Vagina (tissue), 2 donors: Measurements from ENCODE around the gene CD5L. TPM values are rescaled to one million over a fixed set of nuclear protein-coding genes. Genes with fewer than 3 reads are reported as not detected.

Source experiments
- DNase-seq, 2 donors: peaks; one replicate each; pipeline ENCODE4 v3.0.0-alpha.2; 2017; ENCODE audit errors: extremely low spot score in 2 of 2
- H3K27ac ChIP-seq: fragments of 200-600 bp; sonication (generic); one replicate; pipeline ENCODE4 v1.5.1; 2019
- H3K27me3 ChIP-seq: fragments of 200-600 bp; sonication (generic); one replicate; pipeline ENCODE4 v1.5.1; 2019
- H3K36me3 ChIP-seq, 2 donors: fragments of 200-600 bp; sonication (generic); one replicate each; pipeline ENCODE4 v1.5.1; 2017 to 2019
- H3K4me1 ChIP-seq: fragments of 200-600 bp; sonication (generic); one replicate; pipeline ENCODE4 v1.5.1; 2019
- H3K4me3 ChIP-seq, 2 donors: fragments of 200-600 bp; sonication (generic); 1 replicate in 1 of 2; 2 replicates in 1 of 2; pipeline ENCODE4 v1.5.1; 2016 to 2019
- H3K9me3 ChIP-seq: fragments of 200-600 bp; sonication (generic); one replicate; pipeline ENCODE4 v1.5.1; 2019
- POLR2A ChIP-seq, 2 donors: fragments of 450-650 bp; IDR thresholded peaks; one replicate each; pipeline ENCODE4 v1.6.1; 2017; ENCODE audit warnings: antibody characterized with exemption in 2 of 2, mild to moderate bottlenecking in 2 of 2, moderate library complexity in 2 of 2
- POLR2AphosphoS5 ChIP-seq, 2 donors: sonication (generic); formaldehyde crosslinking; IDR thresholded peaks; one replicate each; pipeline ENCODE4 v1.9.0; 2017; ENCODE audit warnings: antibody characterized with exemption in 2 of 2, mild to moderate bottlenecking in 2 of 2, low read depth in 1 of 2; ENCODE audit not compliant: insufficient read depth in 1 of 2
- intact Hi-C: fragments of 100-400 bp; cut with DNase I; formaldehyde crosslinking; loops from one replicate; pipeline ENCODE4 v1.15.1; 2023
- total RNA-seq: library from RNA; depleted of rRNA; stranded (reverse); fragments of >200 nt; gene quantifications from one replicate; pipeline ENCODE4 v1.2.3, GENCODE V29; 2016
- TF ChIP-seq, protein P1 (sequence below), 3 experiments: fragments of 450-650 bp in 2 of 3; fragments of 200-600 bp in 1 of 3; sonication (generic) in 1 of 3; IDR thresholded peaks; one replicate each; pipeline ENCODE4 v1.5.1; 2017 to 2019; ENCODE audit warnings: antibody characterized with exemption in 3 of 3, mild to moderate bottlenecking in 2 of 3, moderate library complexity in 2 of 3

CD5L gene
- total RNA-seq, 1 donor from 2014 or later, result not detected

DNA sequence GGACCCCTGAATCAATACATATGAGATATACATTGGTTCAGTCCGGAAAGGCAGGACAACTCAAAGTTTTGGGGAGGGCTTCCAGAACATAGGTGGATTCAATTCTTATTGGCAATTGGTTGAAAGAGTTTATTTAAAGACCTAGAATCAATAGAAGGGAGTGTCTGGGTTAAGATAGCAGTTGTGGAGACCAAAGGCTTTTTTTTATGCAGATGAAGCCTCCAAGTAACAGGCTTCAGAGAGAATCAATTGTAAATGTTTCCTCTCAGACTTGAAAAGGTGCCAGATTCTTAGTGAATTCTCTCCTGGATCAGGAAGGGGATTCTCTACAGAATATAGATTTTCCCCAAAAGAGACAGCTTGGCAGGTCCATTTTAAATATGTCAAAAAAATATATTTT, 27.0 kb upstream of the CD5L start:
- H3K27me3 ChIP-seq, result no peaks in the 10 kb centered on the region
- no peaks in the 10 kb centered on the region for H3K4me1 ChIP-seq
- no peak overlapping the region for H3K4me3 ChIP-seq
- intact Hi-C loops, result no loop called here
- H3K27ac ChIP-seq, result no peak overlapping the region
- no peaks in the 10 kb centered on the region for H3K36me3 ChIP-seq
- H3K9me3 ChIP-seq, result no peaks in the 10 kb centered on the region
- no peak for DNase-seq
- TF ChIP-seq POLR2AphosphoS5 (IDR thresholded peaks at IDR 0.05; ENCODE audit: insufficient read depth in 1 of 2, low read depth in 1 of 2), result no peak

DNA sequence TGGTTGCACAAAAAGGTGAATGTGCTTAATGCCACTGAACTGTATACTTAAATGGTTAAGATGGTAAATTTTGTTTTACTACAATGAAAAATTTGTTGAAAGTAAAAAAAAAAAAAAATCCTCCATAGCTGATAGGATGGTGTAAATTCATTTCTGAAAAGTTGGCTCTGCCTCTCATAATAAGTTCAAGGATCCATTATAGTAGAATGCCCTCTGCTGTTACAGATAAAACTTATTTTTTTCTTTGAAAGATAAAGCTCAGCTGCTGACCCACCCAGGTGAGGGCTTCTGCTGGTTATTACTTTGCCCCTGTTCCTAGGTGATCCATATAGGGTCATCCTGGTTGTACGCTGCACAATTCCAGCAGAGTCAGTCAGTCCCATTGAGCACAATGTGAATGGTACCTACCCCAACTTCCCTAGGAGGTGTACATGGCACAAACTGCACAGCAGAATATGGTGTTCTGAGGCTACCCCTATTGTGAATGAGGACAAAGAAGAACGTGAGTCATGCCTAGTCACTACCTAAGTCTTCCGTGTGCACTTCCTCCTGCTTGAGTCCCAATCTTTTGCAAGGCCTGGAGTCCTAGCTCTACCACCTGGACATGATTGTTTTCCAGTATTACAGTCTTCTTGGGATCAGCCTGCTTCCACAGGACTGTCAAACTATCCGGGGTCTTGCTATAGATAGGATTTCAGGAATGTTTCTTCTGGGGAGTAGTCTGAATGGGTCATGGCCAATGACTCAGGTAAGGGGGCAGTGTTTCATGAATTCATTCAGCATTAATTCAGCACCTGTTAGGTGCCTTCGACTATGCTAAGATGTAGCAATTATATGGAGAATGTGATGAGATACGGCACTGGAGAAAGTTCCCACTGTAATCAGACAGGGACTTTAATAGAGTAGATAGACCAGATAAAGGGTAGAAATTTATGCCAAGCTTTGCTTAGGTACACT, 20.8 kb upstream of the CD5L start:
- Histone ChIP-seq H3K36me3 (no peaks in the 10 kb centered on the region), H3K4me1 (no peaks in the 10 kb centered on the region), H3K27me3 (no peaks in the 10 kb centered on the region), H3K27ac (no peak overlapping the region), H3K4me3 (no peak overlapping the region), H3K9me3 (no peaks in the 10 kb centered on the region)
- DNase-seq, result no peak
- no peak for TF ChIP-seq POLR2AphosphoS5 (IDR thresholded peaks at IDR 0.05; ENCODE audit: insufficient read depth in 1 of 2, low read depth in 1 of 2)
- TF ChIP-seq, protein P1, sequence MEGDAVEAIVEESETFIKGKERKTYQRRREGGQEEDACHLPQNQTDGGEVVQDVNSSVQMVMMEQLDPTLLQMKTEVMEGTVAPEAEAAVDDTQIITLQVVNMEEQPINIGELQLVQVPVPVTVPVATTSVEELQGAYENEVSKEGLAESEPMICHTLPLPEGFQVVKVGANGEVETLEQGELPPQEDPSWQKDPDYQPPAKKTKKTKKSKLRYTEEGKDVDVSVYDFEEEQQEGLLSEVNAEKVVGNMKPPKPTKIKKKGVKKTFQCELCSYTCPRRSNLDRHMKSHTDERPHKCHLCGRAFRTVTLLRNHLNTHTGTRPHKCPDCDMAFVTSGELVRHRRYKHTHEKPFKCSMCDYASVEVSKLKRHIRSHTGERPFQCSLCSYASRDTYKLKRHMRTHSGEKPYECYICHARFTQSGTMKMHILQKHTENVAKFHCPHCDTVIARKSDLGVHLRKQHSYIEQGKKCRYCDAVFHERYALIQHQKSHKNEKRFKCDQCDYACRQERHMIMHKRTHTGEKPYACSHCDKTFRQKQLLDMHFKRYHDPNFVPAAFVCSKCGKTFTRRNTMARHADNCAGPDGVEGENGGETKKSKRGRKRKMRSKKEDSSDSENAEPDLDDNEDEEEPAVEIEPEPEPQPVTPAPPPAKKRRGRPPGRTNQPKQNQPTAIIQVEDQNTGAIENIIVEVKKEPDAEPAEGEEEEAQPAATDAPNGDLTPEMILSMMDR (IDR thresholded peaks at IDR 0.05), result no peak
- no peak for TF ChIP-seq POLR2A (IDR thresholded peaks at IDR 0.05)
- intact Hi-C loops, result no loop called here

DNA sequence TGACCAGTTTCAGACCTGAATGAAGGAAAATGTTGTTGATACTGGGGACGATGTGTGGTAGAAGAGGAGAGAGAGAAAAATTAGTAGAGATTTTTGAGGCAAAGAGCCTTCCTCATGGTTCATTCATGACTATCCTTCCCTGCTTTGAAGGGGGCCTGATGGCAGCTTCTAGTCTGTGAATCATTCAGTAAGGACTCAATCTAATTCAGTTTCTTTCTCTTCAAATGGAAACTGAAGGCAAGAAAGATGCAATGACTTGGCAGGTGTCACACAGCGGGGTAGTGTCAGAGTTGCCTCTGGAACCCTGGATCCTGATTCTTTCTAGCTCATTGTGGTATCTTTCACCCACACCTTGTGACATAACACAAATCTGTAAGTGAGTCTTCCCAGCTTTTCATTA, 14.9 kb upstream of the CD5L start:
- no peaks in the 10 kb centered on the region for H3K9me3 ChIP-seq
- no peaks in the 10 kb centered on the region for H3K36me3 ChIP-seq
- no peak overlapping the region for H3K4me3 ChIP-seq
- H3K27ac ChIP-seq, result no peak overlapping the region
- DNase-seq, result no peak
- TF ChIP-seq, protein P1 (IDR thresholded peaks at IDR 0.05), result no peak
- no peak for TF ChIP-seq POLR2A (IDR thresholded peaks at IDR 0.05)
- no peak for TF ChIP-seq POLR2AphosphoS5 (IDR thresholded peaks at IDR 0.05; ENCODE audit: insufficient read depth in 1 of 2, low read depth in 1 of 2)
- no peaks in the 10 kb centered on the region for H3K27me3 ChIP-seq
- intact Hi-C loops, result no loop called here
- no peaks in the 10 kb centered on the region for H3K4me1 ChIP-seq

DNA sequence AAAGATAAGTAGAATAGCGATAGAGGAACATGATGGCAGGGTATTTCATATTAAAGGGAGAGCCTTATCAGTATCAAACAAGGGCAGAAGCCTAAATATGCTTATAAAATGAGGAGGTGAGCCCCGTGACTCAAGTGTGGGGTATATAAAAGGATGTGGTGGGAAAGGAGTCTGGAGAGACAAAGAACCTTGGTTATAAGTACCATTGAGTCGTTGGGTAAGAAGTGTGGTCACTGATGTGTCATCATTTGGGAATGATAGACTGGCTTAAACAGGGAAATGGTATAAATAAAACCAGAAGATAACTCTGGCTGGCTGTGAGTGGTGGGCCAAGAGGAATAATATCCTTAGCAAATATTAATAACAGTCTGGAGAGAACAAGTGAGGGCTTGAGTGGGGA, 10.9 kb upstream of the CD5L start:
- TF ChIP-seq POLR2AphosphoS5 (IDR thresholded peaks at IDR 0.05; ENCODE audit: insufficient read depth in 1 of 2, low read depth in 1 of 2) (no peak), POLR2A (IDR thresholded peaks at IDR 0.05) (no peak)
- TF ChIP-seq, protein P1 (IDR thresholded peaks at IDR 0.05), result no peak
- no peaks in the 10 kb centered on the region for H3K27me3 ChIP-seq
- H3K4me3 ChIP-seq, result no peak overlapping the region
- H3K9me3 ChIP-seq, result no peaks in the 10 kb centered on the region
- DNase-seq, result no peak
- no peak overlapping the region for H3K27ac ChIP-seq
- H3K36me3 ChIP-seq, result no peaks in the 10 kb centered on the region
- intact Hi-C loops, result no loop called here
- no peaks in the 10 kb centered on the region for H3K4me1 ChIP-seq

DNA sequence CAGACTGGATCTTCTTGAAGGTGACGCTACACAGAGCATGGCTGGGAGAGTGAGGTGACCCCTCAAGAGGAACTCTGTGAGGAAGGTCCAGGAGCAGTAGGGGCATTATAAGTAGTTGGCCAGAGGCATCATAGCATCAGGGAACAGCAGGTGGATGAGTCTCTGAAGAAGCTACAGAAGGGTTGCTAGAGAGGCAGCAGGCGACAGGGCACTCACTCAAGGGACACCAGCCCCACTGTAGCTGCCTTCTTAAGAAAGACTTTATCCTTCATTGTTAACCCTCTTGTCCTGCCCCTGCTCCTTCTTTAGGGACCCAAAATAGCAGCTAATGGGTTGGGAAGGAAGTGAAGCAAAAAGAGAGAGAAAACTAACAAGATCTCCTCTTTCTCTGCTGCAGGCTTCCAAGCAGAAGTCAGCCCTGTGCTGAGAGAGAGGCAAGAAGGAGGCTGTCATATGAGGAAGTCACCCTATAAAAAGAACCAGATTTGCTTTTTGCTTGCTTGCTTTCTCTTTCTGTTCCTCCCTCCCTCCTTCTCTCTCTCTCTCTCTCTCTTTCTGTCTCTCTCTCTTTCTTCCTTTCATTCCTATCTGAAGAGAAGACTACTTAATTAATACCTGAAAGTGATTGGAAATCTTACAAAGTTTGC, 7.7 kb upstream of the CD5L start:
- no peaks in the 10 kb centered on the region for H3K36me3 ChIP-seq
- H3K4me1 ChIP-seq, result no peaks in the 10 kb centered on the region
- no peaks in the 10 kb centered on the region for H3K9me3 ChIP-seq
- no peaks in the 10 kb centered on the region for H3K27me3 ChIP-seq
- DNase-seq, result no peak
- no peak overlapping the region for H3K4me3 ChIP-seq
- intact Hi-C loops, result no loop called here
- no peak overlapping the region for H3K27ac ChIP-seq
- TF ChIP-seq, protein P1 (IDR thresholded peaks at IDR 0.05), result no peak
- no peak for TF ChIP-seq POLR2AphosphoS5 (IDR thresholded peaks at IDR 0.05; ENCODE audit: insufficient read depth in 1 of 2, low read depth in 1 of 2)
- TF ChIP-seq POLR2A (IDR thresholded peaks at IDR 0.05), result no peak
